HG03342 (cell line): ENCODE results near the gene TENT5C.

Experiments
- ATAC-seq: cut with Tn5 transposase; IDR thresholded peaks from one replicate; pipeline ENCODE4 v1.9.1; 2021; ENCODE audit warnings: mild to moderate bottlenecking, moderate library complexity; ENCODE audit not compliant: unreplicated experiment

TENT5C gene

DNA sequence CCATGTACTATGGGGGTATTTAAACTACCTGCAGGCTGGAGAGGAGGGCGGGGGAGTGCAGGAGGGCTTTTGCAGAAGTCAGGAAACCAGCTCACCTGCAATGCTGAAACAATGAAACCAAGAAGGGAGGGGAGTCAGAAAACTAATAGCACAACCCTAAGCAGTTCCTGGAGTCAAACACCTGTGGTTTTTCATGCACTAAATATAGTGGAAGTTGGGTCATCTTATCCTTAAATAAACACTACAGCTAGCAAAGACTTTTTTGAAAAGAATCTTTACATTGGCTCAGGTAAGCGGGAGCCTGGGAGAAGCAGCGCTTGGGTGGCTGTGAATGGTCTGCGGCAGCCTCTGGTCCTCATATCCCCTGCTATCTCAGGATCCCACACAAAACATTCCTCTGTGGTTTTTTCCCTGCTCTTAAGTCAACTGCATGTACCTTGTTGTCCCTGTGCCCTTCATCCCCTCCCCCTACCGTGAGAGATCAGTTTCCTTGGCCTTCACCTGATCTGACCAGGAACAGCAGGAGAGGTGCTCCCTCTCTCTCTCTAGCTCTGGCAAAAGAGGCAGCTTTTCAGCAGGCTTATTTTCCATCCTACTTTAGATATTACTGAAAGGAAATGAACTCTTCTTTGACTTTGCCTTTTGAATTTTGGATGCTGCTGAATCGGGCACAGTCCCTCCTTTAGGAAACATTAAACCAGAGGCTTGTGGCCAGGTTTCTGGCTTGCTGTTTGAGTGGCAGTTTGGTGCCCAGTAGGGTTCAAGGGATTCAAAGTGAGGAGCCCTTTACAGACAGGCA, 26.6 kb downstream of the TENT5C start:
- no peak for ATAC-seq

DNA sequence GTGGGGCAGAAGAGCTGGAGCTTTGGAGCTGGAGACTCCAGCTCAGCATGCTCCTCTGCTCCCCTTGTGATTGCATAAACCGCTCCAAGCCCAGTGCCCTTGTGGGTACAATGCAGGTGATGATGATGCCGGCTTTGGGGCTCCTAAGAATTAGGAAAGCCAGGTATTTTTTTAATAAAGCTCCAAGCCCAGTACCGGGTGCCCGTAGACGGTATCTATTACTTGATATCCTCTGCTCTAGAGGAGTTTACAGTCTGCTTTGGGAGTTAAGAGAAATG, 27.2 kb downstream of the TENT5C start:
- no peak for ATAC-seq

- ATAC-seq, result no peak
These were observed 27.6 kb downstream of the TENT5C start for GRCh38 chr1:117633423-117633822.

- no peak for ATAC-seq
These were observed 28.1 kb downstream of the TENT5C start for GRCh38 chr1:117633936-117634335.

DNA sequence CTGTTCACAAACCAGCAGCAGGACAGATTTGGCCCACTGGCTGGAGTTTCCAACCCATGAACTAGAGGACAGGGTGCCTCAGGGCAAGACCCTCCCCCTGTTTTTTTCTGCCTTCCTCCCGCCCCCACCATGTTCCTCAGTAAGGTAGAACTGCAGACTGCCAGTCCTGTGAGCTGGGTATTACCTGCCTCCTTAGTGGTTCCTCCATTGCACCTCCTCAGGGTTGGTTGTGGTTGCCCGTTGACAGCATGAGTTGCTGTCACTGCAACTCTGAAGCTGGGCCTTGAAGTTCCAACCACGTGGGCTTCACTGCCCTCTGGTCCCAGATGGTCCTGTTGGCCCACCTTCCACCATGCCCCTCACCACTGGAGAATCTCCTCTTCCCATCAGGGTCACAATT, 28.8 kb downstream of the TENT5C start:
- no peak for ATAC-seq

GRCh38 chr1:117635805-117636204, 30.0 kb downstream of the TENT5C start:
- ATAC-seq, result no peak

DNA sequence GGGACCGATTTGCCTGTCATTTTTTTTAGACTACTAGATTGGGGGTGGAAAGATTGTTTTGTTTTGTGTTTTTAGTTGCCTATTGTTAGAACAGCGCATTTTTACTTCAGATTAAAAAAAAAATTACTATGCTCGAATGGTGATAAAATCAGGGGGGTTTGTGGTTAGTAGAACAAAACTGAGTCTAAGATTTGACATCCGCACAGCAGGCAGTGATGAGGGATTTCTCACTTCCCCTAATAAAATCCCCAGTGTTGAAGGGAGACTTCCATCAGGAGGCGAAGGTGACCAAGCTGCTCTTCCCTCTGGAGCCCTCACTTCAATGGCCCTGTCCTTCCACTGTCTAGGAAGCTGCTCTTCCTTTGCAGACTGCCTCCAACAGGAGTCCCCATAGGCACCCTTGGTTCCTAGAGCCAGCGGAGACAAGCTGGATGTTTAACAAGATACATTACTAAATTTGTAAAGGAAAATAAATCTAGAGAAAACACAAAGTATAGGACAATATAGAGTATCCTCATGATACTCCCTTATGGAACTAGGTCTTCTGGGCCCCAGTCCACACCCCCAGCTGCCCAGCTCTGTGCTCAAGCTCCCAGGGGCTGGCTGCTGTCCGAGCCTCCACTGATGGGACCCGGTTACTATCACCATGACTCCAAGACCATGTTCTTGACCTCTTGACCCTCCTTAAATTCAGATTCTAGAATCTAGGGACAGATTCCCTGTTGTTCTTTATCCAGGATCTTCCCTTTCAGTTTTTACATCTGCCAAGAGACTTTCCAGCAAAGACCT, 31.0 kb downstream of the TENT5C start:
- ATAC-seq, result no peak

GRCh38 chr1:117638141-117638540, 32.3 kb downstream of the TENT5C start:
- no peak for ATAC-seq

GRCh38 chr1:117638759-117639158, 32.9 kb downstream of the TENT5C start:
- ATAC-seq, result no peak

DNA sequence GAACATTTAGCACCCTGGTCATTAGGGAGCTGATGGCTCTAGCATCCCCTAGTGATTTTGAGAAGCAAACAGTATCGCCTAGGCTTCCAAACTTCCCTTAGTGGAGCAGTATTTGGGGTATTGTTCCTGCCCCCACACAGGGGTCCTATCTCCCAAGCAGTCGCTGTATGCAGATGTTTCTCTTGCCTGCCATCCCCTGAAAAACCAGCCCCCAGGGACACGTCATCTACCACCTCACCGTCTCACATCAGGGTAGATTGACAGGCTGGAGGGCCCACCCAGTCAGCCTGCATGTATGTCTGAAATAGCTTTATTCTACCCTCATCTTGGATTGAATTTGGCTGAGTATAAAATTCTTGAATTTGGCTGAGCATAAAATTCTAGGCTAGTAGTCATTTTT, 33.9 kb downstream of the TENT5C start:
- no peak for ATAC-seq

- ATAC-seq, result no peak
These were observed 35.7 kb downstream of the TENT5C start for GRCh38 chr1:117641536-117641935.

DNA sequence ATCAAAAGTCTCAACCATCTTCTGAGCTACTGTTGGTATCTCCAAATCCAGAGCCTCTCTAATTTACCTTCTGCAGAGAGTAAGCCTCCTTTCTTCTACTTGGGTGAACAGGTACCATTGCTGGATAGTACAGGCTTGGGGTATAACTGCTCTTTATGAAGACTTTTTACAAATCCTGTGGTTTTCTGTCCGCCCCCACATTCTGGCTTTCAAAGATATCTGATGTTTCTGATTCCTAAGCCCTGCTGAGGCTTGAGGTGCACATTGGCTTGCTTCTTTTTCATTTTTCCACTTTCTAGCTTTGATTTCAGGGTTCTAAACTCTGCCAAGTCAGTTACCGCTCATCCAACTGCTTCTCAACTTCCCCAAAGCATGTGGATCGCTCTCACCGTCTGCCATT, 37.1 kb downstream of the TENT5C start:
- ATAC-seq, result no peak

- no peak for ATAC-seq
These were observed 37.8 kb downstream of the TENT5C start for GRCh38 chr1:117643601-117644000.

GRCh38 chr1:117644696-117645311, 39.0 kb downstream of the TENT5C start:
- peak; percentile 59 for ATAC-seq

GRCh38 chr1:117645343-117645742, 39.5 kb downstream of the TENT5C start:
- no peak for ATAC-seq

DNA sequence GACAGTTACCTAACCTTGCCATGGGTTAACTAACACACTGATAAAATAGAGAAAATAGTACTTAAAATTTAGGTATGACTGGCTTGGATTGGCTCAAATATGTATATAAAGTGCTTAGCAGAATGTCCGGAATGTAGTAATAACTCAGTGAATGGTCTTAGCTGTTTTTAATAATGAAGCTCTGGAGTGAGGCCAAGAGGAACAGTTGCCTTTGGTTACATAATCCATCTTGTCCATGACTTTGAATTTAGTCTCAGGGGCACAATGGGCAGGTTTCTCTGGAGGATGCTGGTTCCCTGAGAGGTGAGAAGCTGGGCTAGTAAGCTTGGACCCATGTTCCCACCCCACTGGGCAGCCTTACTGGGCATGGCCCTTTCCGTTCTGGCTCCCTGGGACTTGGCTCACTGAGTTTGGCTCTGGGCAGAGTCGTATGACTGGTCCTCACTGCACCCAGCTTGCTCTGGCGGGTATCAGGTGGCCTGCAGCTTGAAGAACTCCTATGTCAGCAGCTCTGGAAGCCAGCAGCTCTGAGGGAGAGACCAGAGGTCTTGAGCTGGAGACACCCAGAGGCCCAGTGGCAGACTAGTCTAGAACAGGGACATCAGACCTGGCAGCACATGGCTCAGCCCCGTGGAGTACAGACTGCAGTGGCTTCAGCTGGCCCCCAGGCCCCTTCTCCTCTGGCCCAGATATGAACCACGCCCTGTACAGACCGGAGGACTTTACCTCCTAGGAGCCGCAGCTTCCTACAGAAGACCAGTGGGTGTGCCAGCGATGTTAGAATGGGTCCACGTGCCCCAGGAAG, 40.4 kb downstream of the TENT5C start:
- ATAC-seq, result no peak

DNA sequence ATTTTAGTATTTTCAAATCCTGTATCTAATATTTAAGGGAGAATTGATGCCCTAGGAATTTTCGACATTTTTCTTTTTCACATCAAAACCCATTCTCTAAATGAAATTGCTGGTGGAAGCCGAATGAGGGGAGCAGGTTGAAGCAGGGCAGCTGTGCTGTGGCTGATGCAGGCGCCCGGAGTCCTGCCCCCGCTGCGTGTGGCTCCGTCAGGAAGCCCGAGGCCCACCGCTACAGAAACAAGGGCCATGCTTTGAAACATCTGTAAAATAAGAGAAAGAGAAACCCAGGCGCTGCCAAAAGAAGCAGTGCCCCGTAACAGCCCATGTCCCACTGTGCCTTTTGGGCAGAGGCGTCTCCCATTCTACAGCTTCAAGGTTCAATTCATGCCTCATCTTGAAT, 41.1 kb downstream of the TENT5C start:
- ATAC-seq, result no peak

DNA sequence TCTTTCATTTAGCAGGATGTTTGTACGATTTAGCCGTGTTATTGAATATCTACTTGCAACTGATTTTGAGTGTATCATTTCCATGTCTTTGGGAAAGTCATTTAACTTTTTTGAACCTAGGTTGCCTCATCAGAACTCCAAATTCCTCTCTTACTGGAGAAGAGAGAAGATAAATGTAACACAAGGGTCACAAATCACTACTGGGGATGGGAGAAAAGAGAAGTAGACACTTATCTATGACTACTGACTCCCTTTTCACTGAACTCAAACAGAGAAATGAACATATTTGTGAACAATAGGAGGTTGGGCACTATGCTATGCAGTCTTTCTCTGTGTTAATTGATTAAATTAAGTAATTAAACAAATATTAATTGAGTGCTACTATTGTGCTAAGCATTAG, 42.2 kb downstream of the TENT5C start:
- no peak for ATAC-seq

- ATAC-seq, result no peak
These were observed 45.2 kb downstream of the TENT5C start for GRCh38 chr1:117650840-117651568.

DNA sequence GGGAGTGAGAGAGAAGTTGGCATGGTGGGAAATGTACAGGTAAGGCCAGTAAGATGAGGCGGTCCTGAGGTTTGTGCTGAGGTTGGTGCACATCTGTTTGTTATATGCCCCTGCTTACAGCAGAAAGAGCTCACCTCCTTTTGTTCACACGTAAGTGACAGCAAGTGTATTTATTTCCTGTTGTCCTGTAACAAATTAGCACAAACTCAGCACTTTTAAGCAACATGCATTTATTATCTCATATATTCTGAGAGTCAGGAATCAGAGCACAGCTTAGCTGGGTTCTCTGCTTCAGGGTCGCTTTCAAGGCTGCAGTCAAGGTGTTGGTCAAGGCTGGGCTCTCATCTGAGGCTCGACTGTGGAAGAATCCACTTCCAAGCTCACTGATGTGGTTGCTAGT, 45.8 kb downstream of the TENT5C start:
- ATAC-seq, result no peak

- no peak for ATAC-seq
These were observed 46.6 kb downstream of the TENT5C start for GRCh38 chr1:117652421-117652820.
